Heart left ventricle (tissue), 13 donors: ENCODE results near the gene TRIM52.
"Not testable (repeated sequence)": the region's sequence is repeated elsewhere in the genome, so short reads cannot be mapped to it uniquely, and the experiment has no call there.

Experiments used
- POLR2A ChIP-seq, 2 donors: fragments of 450-650 bp; IDR thresholded peaks; one replicate each; pipeline ENCODE4 v1.6.1; 2017; ENCODE audit warnings: antibody characterized with exemption in 2 of 2, mild to moderate bottlenecking in 2 of 2, moderate library complexity in 2 of 2
- TF ChIP-seq, protein P1 (sequence below), 12 donors: fragments of 200-600 bp; sonication (generic) in 4 of 12; IDR thresholded peaks; one replicate each; pipeline versions ENCODE4 v1.5.0 to v1.8.0; 2018 to 2022; ENCODE audit warnings: antibody characterized with exemption in 12 of 12, mild to moderate bottlenecking in 5 of 12
- donor health status: ischemic (EF 13 %, LVEDD 7.1; RV severe dilation, severe dysfunction).
- donor health status: DM: no; HTN: yes; CAD: no.
- donor health status: DM: no; HTN: no; CAD: no.
- donor health status: ischemic (EF 25% LVEDD 6.9; RV normal size, moderate dysfunction).
- donor health status: ischemic (EF 25% LVEDD 5.7; RV mildly dilated, moderate dysfunction).
- donor health status: ischemic (EF 35%, LVEDD 5.7; RV mildly dilated, moderate dysfunction).
- donor health status: nonischemic (EF 11% LVEDD 7.7; RV severe dilation, severe dysfunction).
- donor health status: DM: yes; HTN: yes; CAD: no.
- donor health status: PGD.
- donor health status: ischemic (EF 29% LVEDD 5.4; RV normal size, mild dysfunction).
- donor health status: nonischemic (EF 23%, LVEDD 6.1; RV moderate dilation, normal function).

- TF ChIP-seq, protein P1, sequence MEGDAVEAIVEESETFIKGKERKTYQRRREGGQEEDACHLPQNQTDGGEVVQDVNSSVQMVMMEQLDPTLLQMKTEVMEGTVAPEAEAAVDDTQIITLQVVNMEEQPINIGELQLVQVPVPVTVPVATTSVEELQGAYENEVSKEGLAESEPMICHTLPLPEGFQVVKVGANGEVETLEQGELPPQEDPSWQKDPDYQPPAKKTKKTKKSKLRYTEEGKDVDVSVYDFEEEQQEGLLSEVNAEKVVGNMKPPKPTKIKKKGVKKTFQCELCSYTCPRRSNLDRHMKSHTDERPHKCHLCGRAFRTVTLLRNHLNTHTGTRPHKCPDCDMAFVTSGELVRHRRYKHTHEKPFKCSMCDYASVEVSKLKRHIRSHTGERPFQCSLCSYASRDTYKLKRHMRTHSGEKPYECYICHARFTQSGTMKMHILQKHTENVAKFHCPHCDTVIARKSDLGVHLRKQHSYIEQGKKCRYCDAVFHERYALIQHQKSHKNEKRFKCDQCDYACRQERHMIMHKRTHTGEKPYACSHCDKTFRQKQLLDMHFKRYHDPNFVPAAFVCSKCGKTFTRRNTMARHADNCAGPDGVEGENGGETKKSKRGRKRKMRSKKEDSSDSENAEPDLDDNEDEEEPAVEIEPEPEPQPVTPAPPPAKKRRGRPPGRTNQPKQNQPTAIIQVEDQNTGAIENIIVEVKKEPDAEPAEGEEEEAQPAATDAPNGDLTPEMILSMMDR (IDR thresholded peaks at IDR 0.05) = not testable (repeated sequence)
- not testable (repeated sequence) for TF ChIP-seq POLR2A (IDR thresholded peaks at IDR 0.05)
These were observed 26.4 kb upstream of the TRIM52 start for GRCh38 chr5:181287331-181287730.
